Keratinocyte (primary cell): ENCODE data around the gene SYK.

ENCODE experiments used
- CTCF ChIP-seq, 3 experiments: IDR thresholded peaks in 1 of 3; conservative IDR thresholded peaks in 1 of 3; optimal IDR thresholded peaks in 1 of 3; 2 replicates in 2 of 3; 3 replicates in 1 of 3; pipeline versions ENCODE3 to v1.5.1; 2011; ENCODE audit warnings: low read length in 3 of 3, mild to moderate bottlenecking in 3 of 3, moderate library complexity in 2 of 3, control low read depth in 1 of 3, inconsistent platforms in 1 of 3; ENCODE audit not compliant: insufficient read depth in 2 of 3; ENCODE audit errors: extremely low read depth in 1 of 3
- EZH2 ChIP-seq: IDR thresholded peaks from one replicate; pipeline ENCODE4 v1.6.1; 2012; ENCODE audit warnings: inconsistent platforms, mild to moderate bottlenecking, low read length, moderate library complexity

GRCh38 chr9:90851444-90851843, 49.8 kb downstream of the SYK start:
- no peak for TF ChIP-seq CTCF (optimal IDR thresholded peaks at IDR 0.05 in 1 of 3, IDR thresholded peaks at IDR 0.05 in 1 of 3, conservative IDR thresholded peaks at IDR 0.05 in 1 of 3; ENCODE audit: extremely low read depth in 1 of 3, insufficient read depth in 2 of 3, low read length in 3 of 3)
- TF ChIP-seq EZH2: no peak
